NCI-H1436 (cell line): ENCODE results near the gene THTPA.
"Not testable (repeated sequence)": the region's sequence is repeated elsewhere in the genome, so short reads cannot be mapped to it uniquely, and the experiment has no call there.

ENCODE experiments used
- DNase-seq: peaks from one replicate; lab custom pipeline; 2025; lab: John Stamatoyannopoulos, UW

Gene THTPA

GRCh38 chr14:23583761-23584526 is 27.9 kb downstream of the THTPA start:
- not testable (repeated sequence) for DNase-seq

GRCh38 chr14:23584527-23585203 is 28.6 kb downstream of the THTPA start:
- not testable (repeated sequence) for DNase-seq

GRCh38 chr14:23588884-23589598 is 33.0 kb downstream of the THTPA start:
- DNase-seq = peak; percentile 93

- DNase-seq = no peak
Observed at GRCh38 chr14:23589606-23590005, 33.5 kb downstream of the THTPA start.

GRCh38 chr14:23590198-23590597 is 34.1 kb downstream of the THTPA start:
- no peak for DNase-seq

- not testable (repeated sequence) for DNase-seq
Observed at GRCh38 chr14:23594191-23594590, 38.1 kb downstream of the THTPA start.

GRCh38 chr14:23600322-23600707 is 44.2 kb downstream of the THTPA start:
- DNase-seq = no peak

- DNase-seq = no peak
Observed at GRCh38 chr14:23600806-23601205, 44.7 kb downstream of the THTPA start.

- no peak for DNase-seq
Observed at GRCh38 chr14:23601424-23601823, 45.4 kb downstream of the THTPA start.

GRCh38 chr14:23601845-23602180 is 45.7 kb downstream of the THTPA start:
- no peak for DNase-seq

GRCh38 chr14:23602181-23603095 is 46.4 kb downstream of the THTPA start:
- no peak for DNase-seq

- DNase-seq = no peak
Observed at GRCh38 chr14:23603103-23603502, 47.0 kb downstream of the THTPA start.

- no peak for DNase-seq
Observed at GRCh38 chr14:23604148-23604547, 48.1 kb downstream of the THTPA start.

GRCh38 chr14:23604675-23605170 is 48.7 kb downstream of the THTPA start:
- DNase-seq = no peak

GRCh38 chr14:23605931-23606585 is 50.0 kb downstream of the THTPA start:
- DNase-seq = no peak

- DNase-seq = no peak
Observed at GRCh38 chr14:23608454-23608853, 52.4 kb downstream of the THTPA start.

GRCh38 chr14:23609001-23609400 is 52.9 kb downstream of the THTPA start:
- no peak for DNase-seq

GRCh38 chr14:23609411-23610089 is 53.5 kb downstream of the THTPA start:
- DNase-seq = not testable (repeated sequence)
